ENCODE data around the gene POLL.

- TF ChIP-seq CTCF (IDR thresholded peaks at IDR 0.05) (no peak), SIN3A (IDR thresholded peaks at IDR 0.05; ENCODE audit: borderline replicate concordance, insufficient read depth, low read depth, low read length) (no peak), POLR2AphosphoS5 (IDR thresholded peaks at IDR 0.05; ENCODE audit: low read depth, low read length) (no peak)
- TF ChIP-seq, protein P1, sequence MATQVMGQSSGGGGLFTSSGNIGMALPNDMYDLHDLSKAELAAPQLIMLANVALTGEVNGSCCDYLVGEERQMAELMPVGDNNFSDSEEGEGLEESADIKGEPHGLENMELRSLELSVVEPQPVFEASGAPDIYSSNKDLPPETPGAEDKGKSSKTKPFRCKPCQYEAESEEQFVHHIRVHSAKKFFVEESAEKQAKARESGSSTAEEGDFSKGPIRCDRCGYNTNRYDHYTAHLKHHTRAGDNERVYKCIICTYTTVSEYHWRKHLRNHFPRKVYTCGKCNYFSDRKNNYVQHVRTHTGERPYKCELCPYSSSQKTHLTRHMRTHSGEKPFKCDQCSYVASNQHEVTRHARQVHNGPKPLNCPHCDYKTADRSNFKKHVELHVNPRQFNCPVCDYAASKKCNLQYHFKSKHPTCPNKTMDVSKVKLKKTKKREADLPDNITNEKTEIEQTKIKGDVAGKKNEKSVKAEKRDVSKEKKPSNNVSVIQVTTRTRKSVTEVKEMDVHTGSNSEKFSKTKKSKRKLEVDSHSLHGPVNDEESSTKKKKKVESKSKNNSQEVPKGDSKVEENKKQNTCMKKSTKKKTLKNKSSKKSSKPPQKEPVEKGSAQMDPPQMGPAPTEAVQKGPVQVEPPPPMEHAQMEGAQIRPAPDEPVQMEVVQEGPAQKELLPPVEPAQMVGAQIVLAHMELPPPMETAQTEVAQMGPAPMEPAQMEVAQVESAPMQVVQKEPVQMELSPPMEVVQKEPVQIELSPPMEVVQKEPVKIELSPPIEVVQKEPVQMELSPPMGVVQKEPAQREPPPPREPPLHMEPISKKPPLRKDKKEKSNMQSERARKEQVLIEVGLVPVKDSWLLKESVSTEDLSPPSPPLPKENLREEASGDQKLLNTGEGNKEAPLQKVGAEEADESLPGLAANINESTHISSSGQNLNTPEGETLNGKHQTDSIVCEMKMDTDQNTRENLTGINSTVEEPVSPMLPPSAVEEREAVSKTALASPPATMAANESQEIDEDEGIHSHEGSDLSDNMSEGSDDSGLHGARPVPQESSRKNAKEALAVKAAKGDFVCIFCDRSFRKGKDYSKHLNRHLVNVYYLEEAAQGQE (IDR thresholded peaks at IDR 0.05; ENCODE audit: insufficient read depth in 1 of 2, low read depth in 2 of 2, low read length in 1 of 2), result no peak
These were observed 42.5 kb upstream of the POLL start for GRCh38 chr10:101630633-101630920.

Data from Panc1 (cell line).